ENCODE measurements around the gene ZNF639.

GRCh38 chr3:179318876-179319275 lies 4.0 kb upstream of the ZNF639 start:
- TF ChIP-seq EP300 (IDR thresholded peaks at IDR 0.05; ENCODE audit: borderline replicate concordance) (no peak), TEAD4 (IDR thresholded peaks at IDR 0.05) (no peak)

Data from Ishikawa (cell line).